ENCODE results near the gene MRPS27. TPM values are rescaled to one million over a fixed set of nuclear protein-coding genes. Genes with fewer than 3 reads are reported as not detected.

MRPS27 gene
- polyA plus RNA-seq, 2 of the 4 experiments (the other 2 are of a cell fraction), result 81.0 to 141 TPM

DNA sequence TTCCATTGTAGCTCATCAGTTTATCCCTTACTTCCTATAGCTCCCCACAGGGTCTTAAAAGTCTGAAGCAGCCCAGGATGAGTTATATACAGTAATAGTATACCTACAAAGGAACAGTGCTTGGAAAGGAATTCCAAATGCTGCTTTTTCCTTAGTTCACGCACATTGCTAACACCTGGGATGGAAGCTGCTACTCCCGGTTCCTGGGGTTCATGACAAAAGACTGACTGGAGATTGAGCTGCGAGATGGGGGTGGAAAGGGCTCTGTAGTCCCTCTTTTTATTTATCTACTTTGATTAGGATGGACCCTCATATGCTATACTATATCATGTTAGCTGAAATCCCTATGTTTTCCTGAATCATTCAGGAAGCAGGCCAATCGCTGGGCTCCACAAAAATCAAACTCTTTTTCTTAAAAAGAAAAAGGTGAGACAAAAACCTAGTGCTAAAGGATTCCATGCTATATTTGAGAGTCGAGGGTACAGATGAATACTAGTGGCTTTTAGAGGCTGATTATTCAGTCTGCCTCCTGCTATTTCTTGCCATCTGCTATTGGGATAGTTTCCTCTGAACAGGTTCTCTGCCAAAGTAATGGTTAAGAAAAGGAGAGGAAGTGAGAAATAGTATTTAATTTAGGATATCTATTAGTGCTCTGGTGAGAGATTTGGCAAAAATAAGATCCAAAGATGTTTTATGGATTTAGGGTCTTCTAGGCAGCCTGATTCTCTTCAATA is 81.2 kb downstream of the MRPS27 start:
- WGBS (ENCODE audit: missing lambda C conversion rate), result 93% methylated on average over 5 of the region's 5 CpGs
- no peaks in the 10 kb centered on the region for H3K9me3 ChIP-seq
- peaks cover 14% of the 10 kb centered on the region for H3K4me1 ChIP-seq
- no peak overlapping the region for H3K4me2 ChIP-seq
- ChIA-PET POLR2A (no interaction called here), CTCF (interaction anchor here (1.3 kb wide), 1 partner anchor 455 kb away, joined by 3 read pairs; no protein-coding TSS in a partner anchor)
- H3K27ac ChIP-seq, result no peak overlapping the region
- ATAC-seq (no peak), DNase-seq (ENCODE audit: low read depth in 1 of 2, low spot score in 1 of 2) (no peak), FAIRE-seq (no peak)
- no peak overlapping the region for H3K4me3 ChIP-seq
- TF ChIP-seq JUN (IDR thresholded peaks at IDR 0.05), result no peak
- no peak for TF ChIP-seq ZSCAN20 (CRISPR knock-in tag; IDR thresholded peaks at IDR 0.05)
- TF ChIP-seq, protein P1, sequence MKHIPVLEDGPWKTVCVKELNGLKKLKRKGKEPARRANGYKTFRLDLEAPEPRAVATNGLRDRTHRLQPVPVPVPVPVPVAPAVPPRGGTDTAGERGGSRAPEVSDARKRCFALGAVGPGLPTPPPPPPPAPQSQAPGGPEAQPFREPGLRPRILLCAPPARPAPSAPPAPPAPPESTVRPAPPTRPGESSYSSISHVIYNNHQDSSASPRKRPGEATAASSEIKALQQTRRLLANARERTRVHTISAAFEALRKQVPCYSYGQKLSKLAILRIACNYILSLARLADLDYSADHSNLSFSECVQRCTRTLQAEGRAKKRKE (CRISPR knock-in tag; IDR thresholded peaks at IDR 0.05; ENCODE audit: low read depth), result no peak

DNA sequence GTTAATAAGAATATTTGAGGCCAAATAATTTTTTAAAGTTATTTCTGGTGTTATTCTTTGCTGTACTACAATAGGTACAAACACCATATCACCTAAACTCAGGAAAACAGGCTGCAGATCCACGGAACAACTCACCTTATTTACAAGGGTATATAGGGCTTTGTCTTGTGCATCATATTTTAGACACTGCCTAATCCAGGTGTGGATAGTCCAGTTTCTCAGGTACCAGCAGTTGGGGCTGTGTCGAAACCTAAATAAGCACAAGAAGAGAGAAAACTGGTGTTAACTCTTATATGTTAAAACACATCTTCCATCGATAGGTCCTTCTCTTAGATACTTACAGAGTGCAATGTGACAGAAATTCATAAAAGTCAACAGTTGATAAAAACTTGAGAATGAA is 82.2 kb downstream of the MRPS27 start:
- POLR2A ChIA-PET, result no interaction called here
- CTCF ChIA-PET, result interaction anchor here (0.6 kb wide), 1 partner anchor 846 kb away, joined by 3 read pairs; no protein-coding TSS in a partner anchor
- 92% methylated on average over 3 of the region's 3 CpGs for WGBS (ENCODE audit: missing lambda C conversion rate)

DNA sequence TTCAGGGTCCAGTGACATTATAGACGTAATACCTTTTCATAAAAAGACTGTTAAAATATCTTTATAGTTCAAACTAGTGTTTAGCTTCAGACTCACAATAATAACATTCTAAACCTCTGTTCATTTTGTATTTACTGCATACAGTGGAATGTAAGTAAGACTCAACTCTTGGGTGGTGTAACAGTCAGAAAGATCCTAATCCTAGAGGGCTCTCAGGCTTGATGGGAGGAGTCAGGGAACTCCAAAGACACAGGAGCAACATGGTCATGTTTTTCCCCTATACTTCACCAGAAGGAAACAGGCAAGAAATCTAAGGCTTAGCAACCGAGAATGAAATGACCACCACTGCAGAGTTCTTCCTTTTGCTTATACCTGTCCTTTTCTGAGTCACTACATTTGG is 82.6 kb downstream of the MRPS27 start:
- WGBS (ENCODE audit: missing lambda C conversion rate), result 94% methylated on average over 2 of the region's 2 CpGs
- FAIRE-seq (no peak), ATAC-seq (no peak), DNase-seq (ENCODE audit: low read depth in 1 of 2, low spot score in 1 of 2) (no peak)
- H3K4me1 ChIP-seq, result peaks cover 16% of the 10 kb centered on the region
- H3K4me2 ChIP-seq, result no peak overlapping the region
- no peaks in the 10 kb centered on the region for H3K9me3 ChIP-seq
- TF ChIP-seq, protein P2, sequence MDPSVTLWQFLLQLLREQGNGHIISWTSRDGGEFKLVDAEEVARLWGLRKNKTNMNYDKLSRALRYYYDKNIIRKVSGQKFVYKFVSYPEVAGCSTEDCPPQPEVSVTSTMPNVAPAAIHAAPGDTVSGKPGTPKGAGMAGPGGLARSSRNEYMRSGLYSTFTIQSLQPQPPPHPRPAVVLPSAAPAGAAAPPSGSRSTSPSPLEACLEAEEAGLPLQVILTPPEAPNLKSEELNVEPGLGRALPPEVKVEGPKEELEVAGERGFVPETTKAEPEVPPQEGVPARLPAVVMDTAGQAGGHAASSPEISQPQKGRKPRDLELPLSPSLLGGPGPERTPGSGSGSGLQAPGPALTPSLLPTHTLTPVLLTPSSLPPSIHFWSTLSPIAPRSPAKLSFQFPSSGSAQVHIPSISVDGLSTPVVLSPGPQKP (IDR thresholded peaks at IDR 0.05; ENCODE audit: low read depth, low read length), result no peak
- TF ChIP-seq EHMT2 (IDR thresholded peaks at IDR 0.05; ENCODE audit: low read depth) (no peak), POLR2AphosphoS2 (conservative IDR thresholded peaks at IDR 0.05; ENCODE audit: low read length) (no peak), ZFP36 (IDR thresholded peaks at IDR 0.05; ENCODE audit: borderline replicate concordance, partially characterized antibody) (no peak), HOXB5 (CRISPR knock-in tag; IDR thresholded peaks at IDR 0.05) (no peak), FOSB (CRISPR knock-in tag; IDR thresholded peaks at IDR 0.05) (no peak)
- TF ChIP-seq, protein P1 (CRISPR knock-in tag; IDR thresholded peaks at IDR 0.05; ENCODE audit: low read depth), result no peak
- TF ChIP-seq, protein P3, sequence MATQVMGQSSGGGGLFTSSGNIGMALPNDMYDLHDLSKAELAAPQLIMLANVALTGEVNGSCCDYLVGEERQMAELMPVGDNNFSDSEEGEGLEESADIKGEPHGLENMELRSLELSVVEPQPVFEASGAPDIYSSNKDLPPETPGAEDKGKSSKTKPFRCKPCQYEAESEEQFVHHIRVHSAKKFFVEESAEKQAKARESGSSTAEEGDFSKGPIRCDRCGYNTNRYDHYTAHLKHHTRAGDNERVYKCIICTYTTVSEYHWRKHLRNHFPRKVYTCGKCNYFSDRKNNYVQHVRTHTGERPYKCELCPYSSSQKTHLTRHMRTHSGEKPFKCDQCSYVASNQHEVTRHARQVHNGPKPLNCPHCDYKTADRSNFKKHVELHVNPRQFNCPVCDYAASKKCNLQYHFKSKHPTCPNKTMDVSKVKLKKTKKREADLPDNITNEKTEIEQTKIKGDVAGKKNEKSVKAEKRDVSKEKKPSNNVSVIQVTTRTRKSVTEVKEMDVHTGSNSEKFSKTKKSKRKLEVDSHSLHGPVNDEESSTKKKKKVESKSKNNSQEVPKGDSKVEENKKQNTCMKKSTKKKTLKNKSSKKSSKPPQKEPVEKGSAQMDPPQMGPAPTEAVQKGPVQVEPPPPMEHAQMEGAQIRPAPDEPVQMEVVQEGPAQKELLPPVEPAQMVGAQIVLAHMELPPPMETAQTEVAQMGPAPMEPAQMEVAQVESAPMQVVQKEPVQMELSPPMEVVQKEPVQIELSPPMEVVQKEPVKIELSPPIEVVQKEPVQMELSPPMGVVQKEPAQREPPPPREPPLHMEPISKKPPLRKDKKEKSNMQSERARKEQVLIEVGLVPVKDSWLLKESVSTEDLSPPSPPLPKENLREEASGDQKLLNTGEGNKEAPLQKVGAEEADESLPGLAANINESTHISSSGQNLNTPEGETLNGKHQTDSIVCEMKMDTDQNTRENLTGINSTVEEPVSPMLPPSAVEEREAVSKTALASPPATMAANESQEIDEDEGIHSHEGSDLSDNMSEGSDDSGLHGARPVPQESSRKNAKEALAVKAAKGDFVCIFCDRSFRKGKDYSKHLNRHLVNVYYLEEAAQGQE (IDR thresholded peaks at IDR 0.05), result no peak
- CTCF ChIA-PET, result no interaction called here
- POLR2A ChIA-PET, result no interaction called here
- H3K4me3 ChIP-seq, result no peak overlapping the region
- no peak overlapping the region for H3K27ac ChIP-seq

More for the DNA sequence above, 82.2 kb downstream of the MRPS27 start:
- FAIRE-seq (no peak), ATAC-seq (no peak), DNase-seq (ENCODE audit: low read depth in 1 of 2, low spot score in 1 of 2) (no peak)
- no peak overlapping the region for H3K27ac ChIP-seq
- TF ChIP-seq, protein P4, sequence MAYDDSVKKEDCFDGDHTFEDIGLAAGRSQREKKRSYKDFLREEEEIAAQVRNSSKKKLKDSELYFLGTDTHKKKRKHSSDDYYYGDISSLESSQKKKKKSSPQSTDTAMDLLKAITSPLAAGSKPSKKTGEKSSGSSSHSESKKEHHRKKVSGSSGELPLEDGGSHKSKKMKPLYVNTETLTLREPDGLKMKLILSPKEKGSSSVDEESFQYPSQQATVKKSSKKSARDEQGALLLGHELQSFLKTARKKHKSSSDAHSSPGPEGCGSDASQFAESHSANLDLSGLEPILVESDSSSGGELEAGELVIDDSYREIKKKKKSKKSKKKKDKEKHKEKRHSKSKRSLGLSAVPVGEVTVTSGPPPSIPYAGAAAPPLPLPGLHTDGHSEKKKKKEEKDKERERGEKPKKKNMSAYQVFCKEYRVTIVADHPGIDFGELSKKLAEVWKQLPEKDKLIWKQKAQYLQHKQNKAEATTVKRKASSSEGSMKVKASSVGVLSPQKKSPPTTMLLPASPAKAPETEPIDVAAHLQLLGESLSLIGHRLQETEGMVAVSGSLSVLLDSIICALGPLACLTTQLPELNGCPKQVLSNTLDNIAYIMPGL (CRISPR knock-in tag; IDR thresholded peaks at IDR 0.05; ENCODE audit: borderline replicate concordance), result no peak
- H3K4me1 ChIP-seq, result peaks cover 16% of the 10 kb centered on the region
- H3K4me3 ChIP-seq, result no peak overlapping the region
- no peaks in the 10 kb centered on the region for H3K9me3 ChIP-seq
- H3K4me2 ChIP-seq, result no peak overlapping the region
